ENCODE results near the gene OLFML3. TPM values are rescaled to one million over a fixed set of nuclear protein-coding genes. Genes with fewer than 3 reads are reported as not detected.
"Not testable (repeated sequence)": the region's sequence is repeated elsewhere in the genome, so short reads cannot be mapped to it uniquely, and the experiment has no call there.

OLFML3 gene
- total RNA-seq, 1 experiment from 2014 or later = 226 TPM

DNA sequence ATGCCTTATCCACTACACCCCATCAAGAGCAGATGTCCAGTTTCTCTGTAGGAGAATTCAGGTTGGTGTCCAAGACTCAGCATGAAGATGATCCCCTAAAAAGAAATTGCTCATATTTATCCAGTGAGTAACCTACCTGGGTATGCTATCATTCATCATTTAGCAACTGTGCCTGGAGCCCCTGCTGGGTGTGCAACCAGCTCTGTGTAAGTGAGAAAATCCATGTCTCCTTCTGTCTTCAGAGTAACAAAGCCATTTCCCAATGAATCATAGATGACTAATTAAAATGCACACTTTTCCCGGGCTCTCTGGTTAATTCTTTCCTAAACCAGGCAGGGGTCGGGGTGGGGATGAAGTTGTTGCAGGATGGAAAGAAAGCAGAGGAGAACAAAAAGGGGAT is 35.8 kb downstream of the OLFML3 start:
- H3K36me3 ChIP-seq (replicated peaks; ENCODE audit: control insufficient read depth, insufficient read depth, low read length) = no peaks in the 10 kb centered on the region
- H3K27me3 ChIP-seq (ENCODE audit: control insufficient read depth, insufficient read depth, low read length) = no peaks in the 10 kb centered on the region
- H3K4me3 ChIP-seq (ENCODE audit: insufficient read depth, low read depth, low read length) = no peak overlapping the region
- DNase-seq = no peak

DNA sequence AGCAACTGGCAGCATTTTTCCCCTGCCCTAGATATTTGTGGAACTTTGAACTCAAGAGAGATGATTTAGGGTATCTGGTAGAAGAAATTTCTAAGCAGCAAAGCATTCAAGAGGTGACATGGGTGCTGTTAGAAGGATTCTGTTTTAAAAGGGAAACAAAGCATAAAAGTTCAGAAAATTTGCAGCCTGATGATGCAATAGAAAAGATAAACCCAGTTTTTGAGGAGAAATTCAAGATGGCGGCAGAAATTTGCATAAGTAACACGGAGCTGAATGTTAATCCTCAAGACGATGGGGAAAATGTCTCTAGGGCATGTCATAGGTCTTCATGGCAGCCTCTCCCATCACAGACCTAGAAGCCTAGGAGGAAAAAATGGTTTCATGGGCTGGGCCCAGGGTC is 40.5 kb downstream of the OLFML3 start:
- not testable (repeated sequence) for DNase-seq; H3K4me3 ChIP-seq (ENCODE audit: insufficient read depth, low read depth, low read length); H3K27me3 ChIP-seq (ENCODE audit: control insufficient read depth, insufficient read depth, low read length); H3K36me3 ChIP-seq (replicated peaks; ENCODE audit: control insufficient read depth, insufficient read depth, low read length)

DNA sequence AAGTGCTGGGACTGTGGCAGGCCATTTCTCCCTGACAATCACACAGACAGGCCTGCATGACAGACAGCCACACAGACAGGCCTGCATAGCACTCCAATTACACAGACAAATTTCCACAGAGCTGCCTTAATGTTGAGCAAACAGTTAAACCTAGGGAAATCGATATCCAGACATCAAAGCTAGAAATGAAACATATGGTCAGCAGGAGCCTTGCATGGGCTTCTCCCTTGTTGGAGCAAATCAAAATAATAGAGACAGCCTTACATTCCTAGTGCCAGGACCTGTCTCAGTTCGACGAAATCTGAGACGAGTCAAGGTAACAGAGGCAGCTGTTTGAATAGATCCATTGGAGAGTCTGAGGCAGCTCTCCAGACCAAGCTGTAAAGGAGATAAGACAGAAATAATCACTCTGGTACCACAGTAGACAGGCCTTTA is 42.4 kb downstream of the OLFML3 start:
- Histone ChIP-seq H3K27me3 (ENCODE audit: control insufficient read depth, insufficient read depth, low read length) (no peaks in the 10 kb centered on the region), H3K4me3 (ENCODE audit: insufficient read depth, low read depth, low read length) (no peak overlapping the region), H3K36me3 (replicated peaks; ENCODE audit: control insufficient read depth, insufficient read depth, low read length) (no peaks in the 10 kb centered on the region)
- DNase-seq = no peak

DNA sequence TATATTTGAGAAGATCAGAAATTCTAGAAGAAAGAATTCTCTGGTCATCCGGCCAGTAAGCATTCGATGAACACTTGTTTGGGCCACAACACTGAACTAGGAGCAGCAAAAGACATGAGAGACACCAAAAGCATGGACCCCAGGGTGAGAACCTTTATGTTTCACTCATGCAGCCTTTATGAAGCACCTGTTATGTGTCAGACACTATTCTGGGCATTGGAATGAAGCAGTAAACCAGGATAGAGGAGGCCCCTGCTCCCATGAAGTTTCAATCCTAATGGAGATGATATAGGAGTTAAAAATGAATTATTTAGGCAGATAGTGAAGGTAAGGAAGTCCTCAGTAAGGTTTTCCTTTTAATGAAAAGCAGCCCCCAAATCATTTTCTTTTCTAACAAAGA is 43.6 kb downstream of the OLFML3 start:
- Histone ChIP-seq H3K27me3 (ENCODE audit: control insufficient read depth, insufficient read depth, low read length) (no peaks in the 10 kb centered on the region), H3K36me3 (replicated peaks; ENCODE audit: control insufficient read depth, insufficient read depth, low read length) (no peaks in the 10 kb centered on the region), H3K4me3 (ENCODE audit: insufficient read depth, low read depth, low read length) (no peak overlapping the region)
- no peak for DNase-seq

DNA sequence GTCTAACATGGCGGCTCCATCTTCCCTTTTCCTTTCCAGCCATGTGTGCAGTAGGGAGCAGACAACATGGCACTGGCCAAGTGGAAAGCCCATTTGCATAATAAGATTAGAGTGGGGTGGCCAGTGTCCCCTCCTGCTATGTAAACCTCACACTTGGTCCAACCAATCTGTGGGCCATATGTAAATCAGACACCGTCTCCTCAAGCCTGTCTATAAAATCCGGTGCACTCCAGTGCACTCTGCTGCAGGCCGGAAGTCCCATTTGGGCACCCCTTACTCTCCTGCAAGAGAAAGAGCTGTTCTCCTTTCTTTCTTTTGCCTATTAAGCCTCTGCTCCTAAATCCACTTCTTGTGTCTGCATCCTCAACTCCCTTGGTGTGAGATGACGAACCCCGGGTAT is 44.1 kb downstream of the OLFML3 start:
- Histone ChIP-seq H3K4me3 (ENCODE audit: insufficient read depth, low read depth, low read length) (no peak overlapping the region), H3K36me3 (replicated peaks; ENCODE audit: control insufficient read depth, insufficient read depth, low read length) (no peaks in the 10 kb centered on the region), H3K27me3 (ENCODE audit: control insufficient read depth, insufficient read depth, low read length) (no peaks in the 10 kb centered on the region)
- DNase-seq = no peak

DNA sequence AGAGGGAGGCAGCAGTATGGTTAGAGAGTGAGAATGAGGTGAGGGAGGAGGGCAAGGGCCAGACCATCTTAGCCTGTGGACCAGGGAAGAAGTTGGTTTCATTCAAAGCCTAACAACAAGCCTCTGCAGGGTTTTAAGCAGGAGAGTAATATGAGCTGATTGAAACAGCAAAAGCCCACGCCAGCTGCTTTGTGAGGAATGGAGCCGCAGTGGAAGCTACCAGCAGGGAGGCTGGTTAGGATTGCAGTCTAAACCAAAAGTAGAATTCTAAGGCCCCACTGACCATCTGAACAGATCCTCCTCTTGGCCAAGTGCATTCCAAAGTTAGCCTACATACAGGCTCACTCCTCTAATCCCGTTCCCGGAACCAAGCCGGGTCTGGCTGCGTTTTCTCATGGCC is 44.8 kb downstream of the OLFML3 start:
- DNase-seq = peak; percentile 54

DNA sequence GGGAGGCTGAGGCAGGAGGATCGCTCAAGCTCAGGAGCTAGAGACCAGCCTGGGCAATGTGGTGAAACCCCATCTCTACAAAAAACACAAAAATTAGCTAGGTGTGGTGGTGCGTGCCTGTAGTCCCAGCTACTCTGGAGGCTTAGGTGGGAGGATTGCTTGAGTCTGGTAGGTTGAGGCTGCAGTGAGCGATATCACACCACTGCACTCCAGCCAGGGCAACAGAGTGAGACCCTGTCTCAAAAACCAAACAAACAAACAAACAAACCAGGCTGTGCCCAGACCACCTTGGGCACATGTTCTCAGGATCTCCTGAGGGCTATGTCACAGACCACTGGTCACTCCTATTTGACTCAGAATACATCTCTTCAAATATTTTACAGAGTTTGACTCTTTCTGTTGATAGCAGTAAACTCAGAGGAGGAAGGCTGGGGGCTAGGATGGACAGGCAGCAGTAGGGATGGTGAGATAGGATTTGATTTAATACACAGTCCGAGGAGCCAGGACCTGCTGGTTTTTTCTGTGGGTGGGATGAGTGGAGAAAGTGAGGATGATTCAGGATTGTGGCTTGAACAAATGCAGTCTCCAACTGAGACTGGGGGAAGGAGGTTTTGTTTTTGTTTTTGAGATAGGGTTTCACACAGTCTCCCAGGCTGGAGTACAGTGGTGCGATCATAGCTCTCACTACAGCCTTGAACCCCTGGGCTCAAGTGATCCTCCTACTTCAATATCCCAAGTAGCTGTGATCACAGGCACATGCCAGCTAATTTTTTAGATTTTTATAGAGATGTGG is 46.5 kb downstream of the OLFML3 start:
- H3K4me3 ChIP-seq (ENCODE audit: insufficient read depth, low read depth, low read length) = no peak overlapping the region
- DNase-seq = no peak
- H3K27me3 ChIP-seq (ENCODE audit: control insufficient read depth, insufficient read depth, low read length) = no peaks in the 10 kb centered on the region
- no peaks in the 10 kb centered on the region for H3K36me3 ChIP-seq (replicated peaks; ENCODE audit: control insufficient read depth, insufficient read depth, low read length)

More for the DNA sequence above, 44.8 kb downstream of the OLFML3 start:
- Histone ChIP-seq H3K4me3 (ENCODE audit: insufficient read depth, low read depth, low read length) (no peak overlapping the region), H3K27me3 (ENCODE audit: control insufficient read depth, insufficient read depth, low read length) (no peaks in the 10 kb centered on the region), H3K36me3 (replicated peaks; ENCODE audit: control insufficient read depth, insufficient read depth, low read length) (no peaks in the 10 kb centered on the region)

DNA sequence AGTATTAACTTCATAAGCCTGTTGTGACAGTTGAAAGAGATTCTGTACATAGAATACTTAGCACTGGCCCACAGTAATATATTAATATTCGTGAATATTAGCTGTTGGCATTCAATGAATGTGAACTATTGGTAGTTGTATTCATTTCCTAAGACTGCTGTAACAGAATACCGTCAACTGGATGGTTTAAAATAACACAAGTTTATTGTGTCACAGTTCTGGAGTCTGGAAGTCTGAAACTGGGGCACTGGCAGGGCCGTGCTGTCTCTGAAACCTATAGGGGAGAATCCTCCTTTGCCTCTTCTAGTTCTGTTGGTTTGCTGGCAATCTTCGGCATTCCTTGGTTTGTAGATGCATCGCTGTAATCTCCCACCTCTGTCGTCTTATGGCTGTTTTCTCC is 47.5 kb downstream of the OLFML3 start:
- no peak for DNase-seq
- Histone ChIP-seq H3K36me3 (replicated peaks; ENCODE audit: control insufficient read depth, insufficient read depth, low read length) (no peaks in the 10 kb centered on the region), H3K4me3 (ENCODE audit: insufficient read depth, low read depth, low read length) (no peak overlapping the region), H3K27me3 (ENCODE audit: control insufficient read depth, insufficient read depth, low read length) (no peaks in the 10 kb centered on the region)

Other genes with a start within 250 kb of the OLFML3 start
- gene PHTF1, start 220.0 kb upstream of the OLFML3 start, total RNA-seq (2014; rRNA removed; shearing (Covaris generic)) = 27.7 and 32.1 TPM in 2 replicates
- 14.6 and 23.4 TPM in 2 replicates for gene RSBN1, start 167.0 kb upstream of the OLFML3 start, total RNA-seq (2014; rRNA removed; shearing (Covaris generic))
- not detected in 2 replicates for gene PTPN22, start 107.8 kb upstream of the OLFML3 start, total RNA-seq (2014; rRNA removed; shearing (Covaris generic))
- not detected in 2 replicates for gene BCL2L15, start 91.9 kb upstream of the OLFML3 start, total RNA-seq (2014; rRNA removed; shearing (Covaris generic))
- gene AP4B1, start 74.7 kb upstream of the OLFML3 start, total RNA-seq (2014; rRNA removed; shearing (Covaris generic)) = 14.9 TPM in 2 replicates
- gene DCLRE1B, start 74.1 kb upstream of the OLFML3 start, total RNA-seq (2014; rRNA removed; shearing (Covaris generic)) = 15.1 and 16.6 TPM in 2 replicates
- 33.4 and 39.1 TPM in 2 replicates for gene HIPK1, start 50.1 kb upstream of the OLFML3 start, total RNA-seq (2014; rRNA removed; shearing (Covaris generic))
- 41.6 and 69.8 TPM in 2 replicates for gene SYT6, start 174.4 kb downstream of the OLFML3 start, total RNA-seq (2014; rRNA removed; shearing (Covaris generic))

Data from H7 (cell line).